Effector memory CD8-positive, alpha-beta T cell (primary cell): ENCODE data around the gene TSNAX.
A peak's percentile ranks its signal among the peaks of the same experiment; 100 is the strongest.

Experiments
- ATAC-seq: fragments of 150-1000 bp; cut with Tn5 transposase; replicated peaks from 2 replicates; pipeline ENCODE4 v1.10.0; 2021; ENCODE audit warnings: mild to moderate bottlenecking, moderate library complexity
- DNase-seq, 3 experiments: peaks; one replicate each; pipeline ENCODE4 v3.0.0; 2021
- H3K27ac Mint-ChIP-seq, 2 donors: one replicate each; pipeline ENCODE4 v1.8.0; 2022; ENCODE audit warnings: mild to moderate bottlenecking in 2 of 2, mixed read lengths in 2 of 2, moderate library complexity in 2 of 2
- H3K27me3 Mint-ChIP-seq, 2 donors: one replicate each; pipeline ENCODE4 v1.8.0; 2022; ENCODE audit warnings: mixed read lengths in 2 of 2
- H3K36me3 Mint-ChIP-seq: one replicate; pipeline ENCODE4 v1.8.0; 2022; ENCODE audit warnings: mild to moderate bottlenecking, moderate library complexity, mixed read lengths; ENCODE audit not compliant: insufficient read depth
- H3K4me1 Mint-ChIP-seq, 2 donors: one replicate each; pipeline ENCODE4 v1.8.0; 2022; ENCODE audit warnings: low read depth in 2 of 2, mixed read lengths in 2 of 2
- H3K4me3 Mint-ChIP-seq, 2 donors: one replicate each; pipeline ENCODE4 v1.8.0; 2022; ENCODE audit warnings: mild to moderate bottlenecking in 2 of 2, mixed read lengths in 2 of 2, moderate library complexity in 2 of 2
- H3K9me3 Mint-ChIP-seq, 2 donors: one replicate each; pipeline ENCODE4 v1.8.0; 2022; ENCODE audit warnings: mixed read lengths in 2 of 2

The TSNAX gene

DNA sequence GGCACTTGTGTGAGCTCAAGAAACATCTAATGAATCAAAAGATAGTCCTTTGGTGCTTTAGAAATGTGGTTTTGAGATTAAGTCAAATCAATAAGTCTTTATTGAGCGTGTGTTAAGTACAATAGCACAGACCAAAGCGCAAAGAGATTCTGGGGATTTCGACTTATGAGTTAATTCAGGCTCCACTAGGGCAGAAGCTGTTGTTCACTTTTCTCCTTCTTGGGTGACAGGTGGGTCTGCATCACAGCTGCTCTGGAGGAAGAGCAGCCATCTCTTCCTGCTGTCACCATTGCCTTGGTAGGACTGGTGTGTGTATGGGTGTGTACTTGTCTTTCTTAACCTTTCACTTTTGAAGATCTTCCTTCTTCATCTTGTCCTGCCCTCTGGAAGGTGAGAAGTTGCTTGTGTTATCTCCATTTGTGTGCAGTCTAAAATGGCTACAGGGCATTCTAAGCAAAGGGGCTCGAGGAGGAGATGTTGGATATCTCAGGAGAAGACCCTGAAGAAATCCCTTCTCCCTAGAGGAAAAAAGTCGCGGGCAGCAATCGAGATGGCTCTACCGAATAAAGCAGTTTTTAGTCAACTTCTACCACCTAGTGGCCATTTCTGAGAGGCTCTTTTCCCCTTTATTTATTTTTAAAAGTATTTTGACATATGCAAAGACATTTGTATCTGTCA is 75.3 kb downstream of the TSNAX start:
- Mint-ChIP-seq H3K4me3 (peak overlapping the region; percentile 87), H3K9me3 (no peaks in the 10 kb centered on the region), H3K27ac (peak overlapping the region; percentile 74 to 86), H3K4me1 (peaks cover 8% of the 10 kb centered on the region in 2 donors), H3K27me3 (no peaks in the 10 kb centered on the region), H3K36me3 (peaks cover 5% of the 10 kb centered on the region)
- DNase-seq: peak; percentile 35 to 45 (median 44)
- peak; percentile 85 for ATAC-seq

DNA sequence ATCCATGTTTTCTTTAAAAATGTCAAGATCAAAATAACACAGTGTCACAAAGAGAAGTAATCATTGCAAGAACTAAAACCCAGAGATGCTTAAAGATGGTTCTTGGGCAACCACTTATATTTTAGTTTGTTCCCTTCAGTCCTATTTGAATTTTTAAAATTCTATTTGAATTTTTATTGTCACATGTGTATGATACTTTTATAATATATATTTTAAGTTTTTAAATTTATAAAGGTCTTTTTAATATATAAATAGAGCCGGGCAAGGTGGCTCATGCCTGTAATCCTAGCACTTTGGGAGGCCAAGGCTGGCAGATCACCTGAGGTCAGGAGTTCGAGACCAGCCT is 75.8 kb downstream of the TSNAX start:
- H3K9me3 Mint-ChIP-seq: no peaks in the 10 kb centered on the region
- peaks cover 5% of the 10 kb centered on the region for H3K36me3 Mint-ChIP-seq
- no peaks in the 10 kb centered on the region for H3K27me3 Mint-ChIP-seq
- DNase-seq (no peak), ATAC-seq (no peak)
- H3K27ac Mint-ChIP-seq: peak overlapping the region; percentile 74 to 86
- H3K4me1 Mint-ChIP-seq: peaks cover 8% of the 10 kb centered on the region in 2 donors
- H3K4me3 Mint-ChIP-seq: peak overlapping the region; percentile 87

DNA sequence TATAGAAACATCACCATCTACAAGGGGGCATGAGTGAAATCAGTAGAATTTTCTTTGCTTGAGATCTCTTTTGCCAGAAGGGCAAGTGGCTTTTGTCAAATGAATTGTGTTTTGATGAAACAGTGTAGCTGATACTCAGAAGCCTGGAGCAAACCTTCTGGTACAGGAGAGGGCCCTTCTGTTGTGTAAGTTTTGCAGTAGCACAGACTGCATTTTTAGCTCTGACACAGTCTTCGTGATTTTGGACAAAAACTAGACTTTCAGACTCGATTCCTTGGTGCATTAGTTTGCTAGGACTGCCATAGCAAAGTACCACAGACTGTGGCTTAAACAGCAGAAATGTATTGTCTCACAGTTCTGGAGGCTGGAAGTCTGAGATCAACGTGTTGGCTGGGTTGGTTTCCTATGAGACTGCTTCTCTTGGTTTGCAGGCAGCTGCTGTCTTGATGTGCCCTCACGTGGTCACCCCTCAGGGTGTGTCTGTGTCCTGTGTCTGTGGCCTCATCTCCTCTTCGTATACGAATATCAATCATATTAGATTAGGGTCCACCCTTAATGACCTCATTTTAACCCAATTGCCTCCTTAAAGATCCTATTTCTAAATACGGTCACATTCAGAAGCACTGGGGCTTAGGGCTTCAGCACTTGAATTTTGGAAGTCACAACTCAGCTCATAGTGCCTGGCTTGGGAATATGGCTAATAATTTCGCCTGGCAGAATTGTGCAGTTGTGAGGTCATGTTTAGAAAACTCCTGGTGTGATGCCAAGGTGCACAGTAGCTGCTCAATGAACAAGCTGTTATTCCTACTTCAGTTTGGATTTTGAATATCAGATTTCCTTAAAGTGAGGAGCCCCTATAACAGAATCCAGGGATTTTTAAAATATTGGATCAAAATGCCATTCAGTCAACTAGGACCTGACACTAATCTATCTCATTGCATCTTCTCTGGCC is 77.0 kb downstream of the TSNAX start:
- H3K4me3 Mint-ChIP-seq: no peak overlapping the region
- ATAC-seq (peak; percentile 70), DNase-seq (no peak)
- peaks cover 8 to 9% of the 10 kb centered on the region in 2 donors for H3K4me1 Mint-ChIP-seq
- peaks cover 5% of the 10 kb centered on the region for H3K36me3 Mint-ChIP-seq
- no peaks in the 10 kb centered on the region for H3K9me3 Mint-ChIP-seq
- no peak overlapping the region for H3K27ac Mint-ChIP-seq
- H3K27me3 Mint-ChIP-seq: no peaks in the 10 kb centered on the region

DNA sequence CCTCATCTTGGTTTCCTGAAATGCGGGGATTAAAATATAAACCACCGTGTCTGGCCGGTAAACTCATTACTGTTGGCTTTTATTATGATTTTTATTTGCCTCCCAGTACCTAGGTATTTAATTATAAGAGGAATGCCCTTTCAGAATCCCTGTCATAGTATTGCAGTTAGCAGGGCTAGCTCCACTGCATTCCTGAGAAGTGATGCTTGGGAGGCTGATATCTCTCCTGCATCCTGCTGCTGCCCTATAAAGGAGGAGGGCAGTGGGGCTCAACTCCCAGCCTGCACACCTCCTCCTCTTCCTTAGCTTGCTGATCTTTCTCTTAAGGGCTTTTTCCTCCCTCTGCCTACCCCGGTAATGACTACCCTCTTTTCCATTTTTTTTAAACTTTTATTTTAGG is 78.2 kb downstream of the TSNAX start:
- Mint-ChIP-seq H3K36me3 (peaks cover 5% of the 10 kb centered on the region), H3K4me1 (peaks cover 20 to 21% of the 10 kb centered on the region in 2 donors), H3K4me3 (no peak overlapping the region), H3K27me3 (no peaks in the 10 kb centered on the region), H3K27ac (no peak overlapping the region), H3K9me3 (no peaks in the 10 kb centered on the region)
- ATAC-seq (no peak), DNase-seq (no peak)

DNA sequence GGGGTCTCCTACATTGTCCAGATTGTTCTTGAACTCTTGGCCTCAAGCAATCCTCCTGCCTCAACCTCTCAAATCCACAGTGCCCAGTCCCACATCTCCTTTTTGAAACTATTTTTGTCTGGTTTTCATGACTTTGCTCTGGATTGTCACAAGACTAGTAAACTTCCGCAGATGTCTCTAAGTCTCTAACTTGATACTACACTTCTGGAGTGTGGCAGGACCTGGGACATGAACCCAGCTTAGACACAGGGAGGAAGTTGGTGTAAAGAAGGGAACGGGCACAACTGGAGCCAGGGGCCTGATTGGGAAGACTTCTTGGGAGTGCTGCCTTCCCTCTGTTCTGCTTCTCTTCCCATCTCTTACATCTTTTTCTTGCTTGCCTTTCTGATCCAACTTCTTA is 81.9 kb downstream of the TSNAX start:
- Mint-ChIP-seq H3K4me1 (peaks cover 47 to 49% of the 10 kb centered on the region in 2 donors), H3K27ac (no peak overlapping the region), H3K36me3 (peaks cover 7% of the 10 kb centered on the region), H3K4me3 (no peak overlapping the region), H3K9me3 (no peaks in the 10 kb centered on the region), H3K27me3 (no peaks in the 10 kb centered on the region)
- ATAC-seq (no peak), DNase-seq (no peak)

DNA sequence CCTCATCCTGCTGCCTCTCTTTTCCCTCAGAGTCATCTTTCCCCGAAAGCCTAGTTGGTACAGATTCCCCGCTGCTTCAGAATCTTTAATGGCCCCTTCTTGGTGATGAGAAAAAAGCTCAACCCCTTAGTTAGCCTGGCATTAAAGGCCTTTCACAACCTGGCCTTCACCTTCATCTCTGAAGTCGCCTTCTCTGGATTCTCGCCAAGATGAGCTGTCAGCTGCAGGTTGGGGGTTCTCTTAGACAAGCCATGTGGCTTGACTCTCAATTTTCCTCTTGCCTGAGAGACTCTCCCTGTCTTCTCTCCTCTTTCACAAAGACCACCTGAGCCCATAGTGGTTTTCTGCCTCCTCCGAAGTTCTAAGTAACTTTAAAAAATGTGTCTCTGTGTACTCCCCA is 82.6 kb downstream of the TSNAX start:
- H3K27ac Mint-ChIP-seq: peak overlapping the region in 1 of 2 donors; percentile 76

DNA sequence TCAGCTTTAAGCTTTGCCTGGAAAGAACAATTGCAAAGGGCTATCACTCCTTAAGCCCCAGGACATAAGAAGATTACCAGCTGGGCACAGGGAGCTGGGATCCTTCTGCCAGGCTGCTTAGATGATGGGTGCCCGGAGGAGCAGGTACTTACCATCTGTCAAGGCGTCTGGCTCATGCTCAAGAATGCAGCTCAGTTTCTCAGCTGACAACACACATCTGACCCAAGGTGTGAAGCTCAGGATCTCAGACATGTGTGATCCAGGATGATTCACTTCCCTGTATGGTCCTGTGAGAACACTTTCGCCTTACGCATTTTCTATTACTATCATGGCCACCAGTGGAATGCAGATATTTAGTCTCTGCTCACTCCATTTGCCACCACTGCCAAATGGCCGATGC is 83.4 kb downstream of the TSNAX start:
- peaks cover 7% of the 10 kb centered on the region for H3K36me3 Mint-ChIP-seq
- H3K27ac Mint-ChIP-seq: peak overlapping the region; percentile 76 to 91
- peaks cover 45 to 50% of the 10 kb centered on the region in 2 donors for H3K4me1 Mint-ChIP-seq
- ATAC-seq (peak; percentile 11), DNase-seq (no peak)
- H3K27me3 Mint-ChIP-seq: no peaks in the 10 kb centered on the region
- H3K9me3 Mint-ChIP-seq: no peaks in the 10 kb centered on the region
- H3K4me3 Mint-ChIP-seq: peak overlapping the region; percentile 74 to 83

More for the DNA sequence above, 82.6 kb downstream of the TSNAX start:
- H3K4me3 Mint-ChIP-seq: peak overlapping the region in 1 of 2 donors; percentile 83
- H3K27me3 Mint-ChIP-seq: no peaks in the 10 kb centered on the region
- DNase-seq (no peak), ATAC-seq (no peak)
- no peaks in the 10 kb centered on the region for H3K9me3 Mint-ChIP-seq
- peaks cover 7% of the 10 kb centered on the region for H3K36me3 Mint-ChIP-seq
- peaks cover 45 to 50% of the 10 kb centered on the region in 2 donors for H3K4me1 Mint-ChIP-seq

DNA sequence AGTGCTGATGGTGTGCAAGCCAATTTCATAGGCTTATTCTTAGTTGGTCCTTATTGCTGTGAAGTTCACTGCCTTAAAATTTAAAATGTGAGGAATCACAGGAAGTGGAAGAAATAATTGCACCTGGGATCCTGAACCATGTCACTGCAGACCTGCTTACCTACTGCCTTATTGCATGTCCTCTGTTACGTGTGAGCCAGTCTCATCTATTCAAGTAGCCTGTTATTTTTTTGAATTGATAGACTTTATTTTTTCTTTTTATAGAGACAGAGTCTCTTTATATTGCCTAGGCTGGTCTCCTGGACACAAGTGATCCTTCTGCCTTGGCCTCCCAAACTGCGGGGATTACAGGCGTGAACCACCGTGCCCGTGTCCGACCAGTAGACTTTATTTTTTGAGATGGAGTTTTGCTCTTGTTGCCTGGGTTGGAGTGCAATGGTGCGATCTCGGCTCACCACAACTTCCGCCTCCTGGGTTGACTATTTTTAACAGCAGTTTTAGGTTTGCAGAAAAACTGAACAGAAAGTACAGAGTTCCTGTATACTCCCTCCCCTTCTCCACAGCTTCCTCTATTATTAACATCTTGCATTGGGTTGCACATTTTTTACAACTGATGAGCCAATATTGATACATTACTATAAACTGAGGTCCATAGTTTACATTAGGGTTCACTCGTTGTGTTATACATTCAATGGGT is 84.1 kb downstream of the TSNAX start:
- Mint-ChIP-seq H3K27me3 (no peaks in the 10 kb centered on the region), H3K36me3 (peaks cover 7% of the 10 kb centered on the region), H3K4me1 (peaks cover 45 to 50% of the 10 kb centered on the region in 2 donors), H3K4me3 (peak overlapping the region; percentile 74 to 83), H3K27ac (peak overlapping the region; percentile 76 to 91), H3K9me3 (no peaks in the 10 kb centered on the region)
- ATAC-seq (peak; percentile 96), DNase-seq (peak; percentile 35 to 48 (median 43))

DNA sequence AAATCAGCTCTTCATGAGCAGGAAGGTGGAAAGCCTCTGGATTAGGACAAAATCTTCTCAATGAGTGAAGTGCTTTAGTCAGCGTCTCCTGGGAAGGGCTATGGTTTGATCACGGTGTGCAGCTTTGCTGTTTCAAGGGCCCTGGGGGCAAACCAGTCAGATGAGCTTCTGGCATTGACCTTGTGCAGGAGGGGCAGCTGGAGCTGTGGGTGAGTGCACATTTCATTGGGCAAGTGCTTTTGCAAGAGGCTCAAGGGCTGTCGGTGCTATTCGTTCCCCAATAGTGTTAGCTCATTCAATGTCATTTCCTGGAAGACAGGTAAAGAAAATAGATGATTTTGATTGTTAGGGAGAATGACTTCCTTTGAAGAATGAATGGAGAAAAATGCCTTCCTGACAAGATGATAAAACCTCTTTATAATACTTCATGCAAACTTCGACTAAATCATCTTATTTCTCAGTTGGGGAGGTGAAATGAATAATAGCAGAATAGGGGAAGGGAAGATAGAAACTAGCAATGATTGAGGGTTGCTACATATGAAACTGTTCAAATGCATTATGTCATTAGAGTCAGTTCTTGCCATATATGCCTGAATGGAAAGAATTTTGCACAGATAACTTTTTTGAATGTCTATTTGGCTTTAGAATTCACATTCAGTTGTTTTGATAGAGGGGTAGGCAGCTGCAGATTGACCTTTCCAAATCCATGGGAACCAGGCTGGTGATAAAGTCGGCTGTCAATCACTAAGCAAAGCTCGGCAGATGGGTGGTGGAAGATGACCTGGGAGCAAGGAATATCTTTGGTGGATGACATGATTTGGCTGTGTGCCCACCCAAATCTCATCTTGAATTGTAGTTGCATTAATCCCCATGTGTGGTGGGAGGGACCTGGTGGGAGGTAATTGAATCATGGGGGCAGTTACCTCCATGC is 85.2 kb downstream of the TSNAX start:
- peak overlapping the region in 1 of 2 donors; percentile 91 for H3K27ac Mint-ChIP-seq
- ATAC-seq (no peak), DNase-seq (no peak)
- peaks cover 45 to 50% of the 10 kb centered on the region in 2 donors for H3K4me1 Mint-ChIP-seq
- H3K4me3 Mint-ChIP-seq: peak overlapping the region; percentile 74 to 83
- H3K9me3 Mint-ChIP-seq: no peaks in the 10 kb centered on the region
- peaks cover 7 to 10% of the 10 kb centered on the region in 2 donors for H3K27me3 Mint-ChIP-seq
- peaks cover 7% of the 10 kb centered on the region for H3K36me3 Mint-ChIP-seq
